GM21619 (cell line): ENCODE results near the gene TPSAB1.
"Not testable (repeated sequence)": the region's sequence is repeated elsewhere in the genome, so short reads cannot be mapped to it uniquely, and the experiment has no call there.

Experiments
- ATAC-seq: cut with Tn5 transposase; IDR thresholded peaks from one replicate; pipeline ENCODE4 v1.9.1; 2021; ENCODE audit not compliant: unreplicated experiment

TPSAB1 gene

GRCh38 chr16:1223355-1224214 is 16.9 kb upstream of the TPSAB1 start:
- ATAC-seq = no peak

- no peak for ATAC-seq
Observed at GRCh38 chr16:1224558-1224957, 15.9 kb upstream of the TPSAB1 start.

GRCh38 chr16:1225051-1225451 is 15.5 kb upstream of the TPSAB1 start, which contains the start of gene TPSG1:
TPSG1 (minus strand) TSS chr16:1225268; CDS start chr16:1225252, 16 bp downstream.
- ATAC-seq = no peak

GRCh38 chr16:1225728-1226311 is 14.7 kb upstream of the TPSAB1 start:
- ATAC-seq = not testable (repeated sequence)

- not testable (repeated sequence) for ATAC-seq
Observed at GRCh38 chr16:1226692-1227091, 13.8 kb upstream of the TPSAB1 start.

GRCh38 chr16:1228227-1228626 is 12.3 kb upstream of the TPSAB1 start:
- ATAC-seq = not testable (repeated sequence)

- not testable (repeated sequence) for ATAC-seq
Observed at GRCh38 chr16:1229476-1229875, 11.0 kb upstream of the TPSAB1 start.

GRCh38 chr16:1230084-1230470 is 10.4 kb upstream of the TPSAB1 start, which contains the start of gene TPSB2:
TPSB2 (minus strand) TSS chr16:1230184; CDS start chr16:1229951, 233 bp downstream.
- not testable (repeated sequence) for ATAC-seq

GRCh38 chr16:1230471-1231212 is 9.9 kb upstream of the TPSAB1 start:
- not testable (repeated sequence) for ATAC-seq

GRCh38 chr16:1231301-1231700 is 9.2 kb upstream of the TPSAB1 start:
- not testable (repeated sequence) for ATAC-seq

- ATAC-seq = not testable (repeated sequence)
Observed at GRCh38 chr16:1232049-1232748, 8.3 kb upstream of the TPSAB1 start.

GRCh38 chr16:1236659-1237058 is 3.8 kb upstream of the TPSAB1 start:
- ATAC-seq = not testable (repeated sequence)

GRCh38 chr16:1237990-1238389 is 2.5 kb upstream of the TPSAB1 start:
- no peak for ATAC-seq

GRCh38 chr16:1238909-1239308 is 1.6 kb upstream of the TPSAB1 start:
- not testable (repeated sequence) for ATAC-seq

GRCh38 chr16:1239575-1239974 is 930 bp upstream of the TPSAB1 start:
- ATAC-seq = not testable (repeated sequence)

GRCh38 chr16:1241081-1241480 is 576 bp downstream of the TPSAB1 start:
- not testable (repeated sequence) for ATAC-seq

- not testable (repeated sequence) for ATAC-seq
Observed at GRCh38 chr16:1243363-1243762, 2.9 kb downstream of the TPSAB1 start.

GRCh38 chr16:1243907-1244850 is 3.7 kb downstream of the TPSAB1 start:
- not testable (repeated sequence) for ATAC-seq

- no peak for ATAC-seq
Observed at GRCh38 chr16:1244881-1245280, 4.4 kb downstream of the TPSAB1 start.
